T47D (cell line): ENCODE data around the gene MSMP.
A peak's percentile ranks its signal among the peaks of the same experiment; 100 is the strongest.

Experiments
- DNase-seq, 2 experiments: peaks; one replicate each; pipeline versions ENCODE4 v3.0.0 to v3.0.0-alpha.2; 2011 to 2012; ENCODE audit warnings: low read depth in 1 of 2, low spot score in 1 of 2
- JUND ChIP-seq: IDR thresholded peaks from 2 replicates; pipeline ENCODE4 v1.6.1; 2012; ENCODE audit warnings: low read depth
- in situ Hi-C: cut with HindIII; loops from 2 replicates; pipeline ENCODE4 v1.10.0; 2016; ENCODE audit warnings: low sequenced_read_pairs, low pct_unique_long_range_greater_than_20kb

MSMP gene

GRCh38 chr9:35732185-35732799 is 21.8 kb downstream of the MSMP start, which contains the start of the genes CREB3 and TLN1:
Gene CREB3 (plus strand): TSS chr9:35732666. CDS start chr9:35732773, 107 bp downstream.
Gene TLN1 (minus strand): TSS chr9:35732195. CDS start chr9:35725694, 6,501 bp downstream.
- in situ Hi-C loops = no loop called here
- TF ChIP-seq JUND = no peak

GRCh38 chr9:35731415-35732184 is 22.5 kb downstream of the MSMP start:
- TF ChIP-seq JUND = no peak
- in situ Hi-C loops = no loop called here
- no peak for DNase-seq

More at GRCh38 chr9:35732185-35732799, 21.8 kb downstream of the MSMP start, which contains the start of the genes CREB3 and TLN1:
- DNase-seq = peak; percentile 88 to 98

- in situ Hi-C loops = no loop called here
- DNase-seq = no peak
- TF ChIP-seq JUND = no peak
Measured at GRCh38 chr9:35730486-35730854, 23.6 kb downstream of the MSMP start.

GRCh38 chr9:35729700-35730485 is 24.2 kb downstream of the MSMP start:
- in situ Hi-C loops = no loop called here
- no peak for TF ChIP-seq JUND
- DNase-seq = peak; percentile 47 to 64

- in situ Hi-C loops = no loop called here
- no peak for TF ChIP-seq JUND
- DNase-seq = no peak
Measured at GRCh38 chr9:35729101-35729500, 25.0 kb downstream of the MSMP start.

- peak in 1 of 2 experiments; percentile 74 for DNase-seq
- no peak for TF ChIP-seq JUND
- in situ Hi-C loops = no loop called here
Measured at GRCh38 chr9:35728041-35728971, 25.8 kb downstream of the MSMP start.

GRCh38 chr9:35727676-35728040 is 26.4 kb downstream of the MSMP start:
- no peak for DNase-seq
- no peak for TF ChIP-seq JUND
- in situ Hi-C loops = no loop called here

- in situ Hi-C loops = no loop called here
- TF ChIP-seq JUND = no peak
- DNase-seq = peak; percentile 49 to 71
Measured at GRCh38 chr9:35726931-35727330, 27.1 kb downstream of the MSMP start.

- in situ Hi-C loops = no loop called here
- DNase-seq = no peak
- no peak for TF ChIP-seq JUND
Measured at GRCh38 chr9:35725362-35725761, 28.7 kb downstream of the MSMP start.

- in situ Hi-C loops = no loop called here
- TF ChIP-seq JUND = no peak
- no peak for DNase-seq
Measured at GRCh38 chr9:35723908-35724307, 30.2 kb downstream of the MSMP start.

GRCh38 chr9:35723426-35723825 is 30.6 kb downstream of the MSMP start:
- DNase-seq = no peak
- no peak for TF ChIP-seq JUND
- in situ Hi-C loops = no loop called here

- in situ Hi-C loops = no loop called here
- DNase-seq = no peak
- no peak for TF ChIP-seq JUND
Measured at GRCh38 chr9:35719546-35719945, 34.5 kb downstream of the MSMP start.
